Immature natural killer cell (primary cell): ENCODE results near the gene SMCO3. TPM values are rescaled to one million over a fixed set of nuclear protein-coding genes. Genes with fewer than 3 reads are reported as not detected.
"Not testable (repeated sequence)": the region's sequence is repeated elsewhere in the genome, so short reads cannot be mapped to it uniquely, and the experiment has no call there.

ENCODE experiments used
- DNase-seq, 3 donors: peaks; one replicate each; pipeline ENCODE4 v3.0.0; 2022; ENCODE audit warnings: mixed read lengths in 1 of 3
- H3K27ac Mint-ChIP-seq, 6 donors: one replicate each; pipeline ENCODE4 v1.8.0; 2020; ENCODE audit warnings: mixed read lengths in 6 of 6, mild to moderate bottlenecking in 5 of 6, inconsistent platforms in 4 of 6, moderate library complexity in 3 of 6
- H3K27me3 Mint-ChIP-seq, 3 donors: one replicate each; pipeline ENCODE4 v1.8.0; 2020 to 2021; ENCODE audit warnings: low read depth in 3 of 3, mild to moderate bottlenecking in 3 of 3, mixed read lengths in 3 of 3, moderate library complexity in 3 of 3, inconsistent platforms in 1 of 3
- H3K36me3 Mint-ChIP-seq, 3 donors: one replicate each; pipeline ENCODE4 v1.8.0; 2020; ENCODE audit warnings: mixed read lengths in 3 of 3, inconsistent platforms in 2 of 3, mild to moderate bottlenecking in 2 of 3
- H3K4me1 Mint-ChIP-seq, 2 donors: one replicate each; pipeline ENCODE4 v1.8.0; 2020; ENCODE audit warnings: inconsistent platforms in 2 of 2, mild to moderate bottlenecking in 2 of 2, mixed read lengths in 2 of 2, moderate library complexity in 1 of 2
- H3K4me3 Mint-ChIP-seq, 5 donors: one replicate each; pipeline ENCODE4 v1.8.0; 2020; ENCODE audit warnings: mild to moderate bottlenecking in 5 of 5, mixed read lengths in 5 of 5, inconsistent platforms in 3 of 5, moderate library complexity in 3 of 5
- H3K9me3 Mint-ChIP-seq, 6 donors: one replicate each; pipeline ENCODE4 v1.8.0; 2020; ENCODE audit warnings: mild to moderate bottlenecking in 6 of 6, mixed read lengths in 6 of 6, inconsistent platforms in 4 of 6, moderate library complexity in 3 of 6
- polyA plus RNA-seq, 3 donors: library from polyadenylated mRNA; unstranded; fragments of 300-500 nt; fragmentation: Illumina TruSeq; gene quantifications; one replicate each; pipeline ENCODE4 v1.2.3, GENCODE V29; 2021

The SMCO3 gene
- polyA plus RNA-seq, 3 donors from 2014 or later: 0.10 TPM; not detected in 2

GRCh38 chr12:14768823-14769405, 45.1 kb downstream of the SMCO3 start:
- Mint-ChIP-seq H3K27ac (peak overlapping the region; percentile 99 to 100 (median 100)), H3K9me3 (peaks cover 0 to 2% (median 0%) of the 10 kb centered on the region in 6 donors), H3K4me3 (peak overlapping the region; percentile 95 to 98 (median 97)), H3K27me3 (peaks cover 26 to 38% (median 28%) of the 10 kb centered on the region in 3 donors), H3K4me1 (peaks cover 68 to 90% of the 10 kb centered on the region in 2 donors), H3K36me3 (peaks cover 6 to 24% (median 18%) of the 10 kb centered on the region in 3 donors)
- DNase-seq: no peak

- Mint-ChIP-seq H3K27ac (peak overlapping the region in 5 of 6 donors; percentile 39 to 100 (median 58)), H3K4me3 (peak overlapping the region in 2 of 5 donors; percentile 36 to 46), H3K4me1 (peaks cover 56 to 86% of the 10 kb centered on the region in 2 donors), H3K36me3 (peaks cover 6 to 24% (median 18%) of the 10 kb centered on the region in 3 donors), H3K9me3 (peaks cover 0 to 2% (median 0%) of the 10 kb centered on the region in 6 donors), H3K27me3 (peaks cover 23 to 33% (median 24%) of the 10 kb centered on the region in 3 donors)
- DNase-seq: no peak
These were observed 46.4 kb downstream of the SMCO3 start for GRCh38 chr12:14767617-14768016.

GRCh38 chr12:14766649-14767215, 47.2 kb downstream of the SMCO3 start:
- Mint-ChIP-seq H3K27ac (peak overlapping the region; percentile 32 to 100 (median 57)), H3K9me3 (no peaks in the 10 kb centered on the region), H3K36me3 (peaks cover 11 to 27% (median 26%) of the 10 kb centered on the region in 3 donors), H3K27me3 (peaks cover 22 to 25% (median 23%) of the 10 kb centered on the region in 3 donors), H3K4me3 (peak overlapping the region in 1 of 5 donors; percentile 55), H3K4me1 (peaks cover 51 to 86% of the 10 kb centered on the region in 2 donors)
- no peak for DNase-seq

- not testable (repeated sequence) for DNase-seq, H3K4me3 Mint-ChIP-seq, H3K9me3 Mint-ChIP-seq
- Mint-ChIP-seq H3K36me3 (peaks cover 16 to 33% (median 29%) of the 10 kb centered on the region in 3 donors), H3K27me3 (peaks cover 16 to 20% (median 19%) of the 10 kb centered on the region in 3 donors), H3K27ac (peak overlapping the region in 2 of 6 donors; percentile 2 to 3), H3K4me1 (peaks cover 46 to 82% of the 10 kb centered on the region in 2 donors)
These were observed 48.0 kb downstream of the SMCO3 start for GRCh38 chr12:14766020-14766419.

DNA sequence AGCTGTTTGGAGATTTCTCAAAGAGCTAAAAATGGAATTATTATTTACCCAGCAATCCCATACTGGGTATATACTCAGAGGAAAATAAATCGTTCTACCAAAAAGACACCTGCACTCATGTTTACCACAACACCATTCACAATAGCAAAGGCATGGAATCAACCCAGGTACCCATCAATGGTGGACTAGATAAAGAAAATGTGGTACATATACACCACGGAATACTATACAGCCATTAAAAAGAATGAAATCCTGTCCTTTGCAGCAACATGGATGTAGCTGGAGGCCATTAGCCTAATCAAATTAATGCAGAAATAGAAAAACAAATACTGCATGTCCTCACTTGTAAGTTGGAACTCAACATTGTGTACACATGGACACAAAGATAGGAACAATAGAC, 48.6 kb downstream of the SMCO3 start:
- Mint-ChIP-seq H3K27me3 (peaks cover 10 to 13% (median 13%) of the 10 kb centered on the region in 3 donors), H3K36me3 (peaks cover 16 to 37% (median 29%) of the 10 kb centered on the region in 3 donors), H3K4me1 (peaks cover 44 to 77% of the 10 kb centered on the region in 2 donors), H3K9me3 (no peaks in the 10 kb centered on the region), H3K27ac (no peak overlapping the region), H3K4me3 (no peak overlapping the region)
- DNase-seq: no peak

GRCh38 chr12:14759711-14760280, 54.2 kb downstream of the SMCO3 start:
- H3K27me3 Mint-ChIP-seq, H3K9me3 Mint-ChIP-seq, DNase-seq, H3K4me3 Mint-ChIP-seq: not testable (repeated sequence)
- Mint-ChIP-seq H3K4me1 (peaks cover 20 to 53% of the 10 kb centered on the region in 2 donors), H3K27ac (peak overlapping the region in 2 of 6 donors; percentile 51 to 55), H3K36me3 (peaks cover 17 to 20% (median 17%) of the 10 kb centered on the region in 3 donors)

GRCh38 chr12:14756334-14757143, 57.4 kb downstream of the SMCO3 start:
- peaks cover 0 to 4% (median 0%) of the 10 kb centered on the region in 3 donors for H3K27me3 Mint-ChIP-seq
- DNase-seq: no peak
- peaks cover 18 to 34% of the 10 kb centered on the region in 2 donors for H3K4me1 Mint-ChIP-seq
- peak overlapping the region in 1 of 5 donors; percentile 17 for H3K4me3 Mint-ChIP-seq
- H3K9me3 Mint-ChIP-seq: no peaks in the 10 kb centered on the region
- peak overlapping the region in 2 of 6 donors; percentile 46 to 47 for H3K27ac Mint-ChIP-seq
- H3K36me3 Mint-ChIP-seq: peaks cover 8 to 15% (median 13%) of the 10 kb centered on the region in 3 donors

Other genes with a start within 250 kb of the SMCO3 start
- gene PLBD1, start 246.3 kb downstream of the SMCO3 start, polyA plus RNA-seq: 1 to 10 TPM; 1.8 to 8.4 (median 7.0) TPM
- not detected for gene GUCY2C, start 117.6 kb downstream of the SMCO3 start, polyA plus RNA-seq
- gene WBP11, start 10.7 kb downstream of the SMCO3 start, polyA plus RNA-seq: 10 to 100 TPM; 27.1 to 73.5 (median 47.5) TPM
- gene C12orf60, start 10.5 kb downstream of the SMCO3 start, polyA plus RNA-seq: 1 to 10 TPM in 1 of 3 donors, under 1 TPM in 1, not detected in 1; 0.57 to 1.1 TPM
- gene ART4, start 29.3 kb upstream of the SMCO3 start, polyA plus RNA-seq: not detected
- gene MGP, start 71.7 kb upstream of the SMCO3 start, polyA plus RNA-seq: under 1 TPM in 1 of 3 donors, not detected in 2; 0.51 TPM
- gene ERP27, start 124.4 kb upstream of the SMCO3 start, polyA plus RNA-seq: 1 to 10 TPM; 2.5 to 3.8 (median 3.8) TPM
- 1,000 to 10,000 TPM; 2,434 to 4,716 (median 2,863) TPM for gene ARHGDIB, start 147.4 kb upstream of the SMCO3 start, polyA plus RNA-seq
- not detected for gene PDE6H, start 158.9 kb upstream of the SMCO3 start, polyA plus RNA-seq